Measurements from ENCODE around the gene FARS2. TPM values are rescaled to one million over a fixed set of nuclear protein-coding genes. Genes with fewer than 3 reads are reported as not detected.

FARS2 gene
- total and polyA plus RNA-seq, 2 of the 13 experiments (the other 11 are each of a cell fraction or from before 2014, with no cell fraction given) = 15.4 to 26.0 TPM

GRCh38 chr6:5260661-5261544 is at the start of gene FARS2, which contains the start of gene LYRM4 (continued):
- TF ChIP-seq, protein P1, sequence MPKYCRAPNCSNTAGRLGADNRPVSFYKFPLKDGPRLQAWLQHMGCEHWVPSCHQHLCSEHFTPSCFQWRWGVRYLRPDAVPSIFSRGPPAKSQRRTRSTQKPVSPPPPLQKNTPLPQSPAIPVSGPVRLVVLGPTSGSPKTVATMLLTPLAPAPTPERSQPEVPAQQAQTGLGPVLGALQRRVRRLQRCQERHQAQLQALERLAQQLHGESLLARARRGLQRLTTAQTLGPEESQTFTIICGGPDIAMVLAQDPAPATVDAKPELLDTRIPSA (CRISPR knock-in tag; IDR thresholded peaks at IDR 0.05; ENCODE audit: borderline replicate concordance) = peak; percentile 11; the same call in 1 of the 2 replicates
- TF ChIP-seq ZNF253 (CRISPR knock-in tag; IDR thresholded peaks at IDR 0.05; ENCODE audit: borderline replicate concordance) (no peak), REPIN1 (CRISPR knock-in tag; IDR thresholded peaks at IDR 0.05; ENCODE audit: borderline replicate concordance, low read depth) (0 out of 2 replicates have a peak, but pooled peaks have one; percentile 41), ZNF550 (CRISPR knock-in tag; IDR thresholded peaks at IDR 0.05; ENCODE audit: borderline replicate concordance) (no peak), SMAD1 (CRISPR knock-in tag; IDR thresholded peaks at IDR 0.05; ENCODE audit: borderline replicate concordance, low read depth) (peak; percentile 58; the same call in 1 of the 2 replicates), HOXA5 (CRISPR knock-in tag; IDR thresholded peaks at IDR 0.05) (peak; percentile 42), KLF12 (CRISPR knock-in tag; IDR thresholded peaks at IDR 0.05; ENCODE audit: borderline replicate concordance) (peak; percentile 54; the same call in 1 of the 2 replicates), CHD2 (IDR thresholded peaks at IDR 0.05; ENCODE audit: low read depth, low read length) (0 out of 2 replicates have a peak, but pooled peaks have one; percentile 29), ZNF652 (CRISPR knock-in tag; IDR thresholded peaks at IDR 0.05; ENCODE audit: borderline replicate concordance, low read depth) (0 out of 2 replicates have a peak, but pooled peaks have one; percentile 2), DRAP1 (CRISPR knock-in tag; IDR thresholded peaks at IDR 0.05) (no peak; the same call in none of the 2 replicates), ZKSCAN5 (CRISPR knock-in tag; IDR thresholded peaks at IDR 0.05) (no peak), IKZF5 (CRISPR knock-in tag; IDR thresholded peaks at IDR 0.05) (peak; percentile 87), SOX13 (IDR thresholded peaks at IDR 0.05) (no peak; the same call in 1 of the 2 replicates), SOX13 (CRISPR knock-in tag; conservative IDR thresholded peaks at IDR 0.05 in 1 of 2, IDR thresholded peaks at IDR 0.05 in 1 of 2) (0 out of 4 replicates have a peak, but pooled peaks of 1 of the 2 experiments have one; percentile 14), ZNF670 (CRISPR knock-in tag; IDR thresholded peaks at IDR 0.05; ENCODE audit: borderline replicate concordance) (peak; percentile 55; the same call in 1 of the 2 replicates), ZNF17 (CRISPR knock-in tag; IDR thresholded peaks at IDR 0.05) (no peak)
- TF ChIP-seq, protein P2, sequence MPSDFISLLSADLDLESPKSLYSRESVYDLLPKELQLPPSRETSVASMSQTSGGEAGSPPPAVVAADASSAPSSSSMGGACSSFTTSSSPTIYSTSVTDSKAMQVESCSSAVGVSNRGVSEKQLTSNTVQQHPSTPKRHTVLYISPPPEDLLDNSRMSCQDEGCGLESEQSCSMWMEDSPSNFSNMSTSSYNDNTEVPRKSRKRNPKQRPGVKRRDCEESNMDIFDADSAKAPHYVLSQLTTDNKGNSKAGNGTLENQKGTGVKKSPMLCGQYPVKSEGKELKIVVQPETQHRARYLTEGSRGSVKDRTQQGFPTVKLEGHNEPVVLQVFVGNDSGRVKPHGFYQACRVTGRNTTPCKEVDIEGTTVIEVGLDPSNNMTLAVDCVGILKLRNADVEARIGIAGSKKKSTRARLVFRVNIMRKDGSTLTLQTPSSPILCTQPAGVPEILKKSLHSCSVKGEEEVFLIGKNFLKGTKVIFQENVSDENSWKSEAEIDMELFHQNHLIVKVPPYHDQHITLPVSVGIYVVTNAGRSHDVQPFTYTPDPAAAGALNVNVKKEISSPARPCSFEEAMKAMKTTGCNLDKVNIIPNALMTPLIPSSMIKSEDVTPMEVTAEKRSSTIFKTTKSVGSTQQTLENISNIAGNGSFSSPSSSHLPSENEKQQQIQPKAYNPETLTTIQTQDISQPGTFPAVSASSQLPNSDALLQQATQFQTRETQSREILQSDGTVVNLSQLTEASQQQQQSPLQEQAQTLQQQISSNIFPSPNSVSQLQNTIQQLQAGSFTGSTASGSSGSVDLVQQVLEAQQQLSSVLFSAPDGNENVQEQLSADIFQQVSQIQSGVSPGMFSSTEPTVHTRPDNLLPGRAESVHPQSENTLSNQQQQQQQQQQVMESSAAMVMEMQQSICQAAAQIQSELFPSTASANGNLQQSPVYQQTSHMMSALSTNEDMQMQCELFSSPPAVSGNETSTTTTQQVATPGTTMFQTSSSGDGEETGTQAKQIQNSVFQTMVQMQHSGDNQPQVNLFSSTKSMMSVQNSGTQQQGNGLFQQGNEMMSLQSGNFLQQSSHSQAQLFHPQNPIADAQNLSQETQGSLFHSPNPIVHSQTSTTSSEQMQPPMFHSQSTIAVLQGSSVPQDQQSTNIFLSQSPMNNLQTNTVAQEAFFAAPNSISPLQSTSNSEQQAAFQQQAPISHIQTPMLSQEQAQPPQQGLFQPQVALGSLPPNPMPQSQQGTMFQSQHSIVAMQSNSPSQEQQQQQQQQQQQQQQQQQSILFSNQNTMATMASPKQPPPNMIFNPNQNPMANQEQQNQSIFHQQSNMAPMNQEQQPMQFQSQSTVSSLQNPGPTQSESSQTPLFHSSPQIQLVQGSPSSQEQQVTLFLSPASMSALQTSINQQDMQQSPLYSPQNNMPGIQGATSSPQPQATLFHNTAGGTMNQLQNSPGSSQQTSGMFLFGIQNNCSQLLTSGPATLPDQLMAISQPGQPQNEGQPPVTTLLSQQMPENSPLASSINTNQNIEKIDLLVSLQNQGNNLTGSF (CRISPR knock-in tag; IDR thresholded peaks at IDR 0.05) = peak; percentile 83
- TF ChIP-seq, protein P3, sequence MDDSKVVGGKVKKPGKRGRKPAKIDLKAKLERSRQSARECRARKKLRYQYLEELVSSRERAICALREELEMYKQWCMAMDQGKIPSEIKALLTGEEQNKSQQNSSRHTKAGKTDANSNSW (CRISPR knock-in tag; IDR thresholded peaks at IDR 0.05; ENCODE audit: borderline replicate concordance) = no peak

All from HepG2 (cell line).